ENCODE results near the gene CCSAP. TPM values are rescaled to one million over a fixed set of nuclear protein-coding genes. Genes with fewer than 3 reads are reported as not detected.

CCSAP gene
- total and polyA plus RNA-seq, 4 donors, result 1.6 to 11.1 (median 4.6) TPM

DNA sequence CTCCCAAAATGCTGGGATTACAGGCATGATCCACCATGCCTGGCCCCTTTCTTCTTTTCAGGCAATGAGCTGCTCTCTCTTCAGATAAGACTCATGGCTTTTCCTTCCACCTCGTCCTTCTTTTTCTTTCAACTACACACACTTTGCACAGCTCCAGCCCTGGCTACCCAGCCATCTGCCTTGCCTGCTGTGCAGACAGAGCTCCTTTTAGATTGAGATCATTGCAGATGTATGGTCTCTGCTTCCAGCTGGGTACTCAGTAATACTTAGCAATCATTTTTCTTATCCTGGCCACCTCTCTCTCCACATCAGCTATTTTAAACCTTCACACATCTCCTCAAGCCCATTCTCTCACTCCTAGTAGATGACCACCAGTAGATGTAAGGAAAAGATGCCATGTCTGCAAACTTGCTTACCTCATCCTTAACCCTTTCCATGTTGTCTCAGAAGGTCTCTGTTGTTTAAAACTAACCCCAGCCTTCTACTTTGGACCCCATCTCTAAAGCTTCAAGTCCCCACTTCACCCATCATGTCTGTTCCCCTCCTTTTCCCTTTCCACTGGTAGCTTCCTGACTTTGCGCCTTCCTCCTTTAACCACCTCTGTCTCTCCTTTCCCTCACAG, 64.6 kb downstream of the CCSAP start:
- WGBS, 2 donors, result 85 to 88% methylated on average over 2 of the region's 2 CpGs
- H3K27me3 ChIP-seq (ENCODE audit: control insufficient read depth in 3 of 3, insufficient read depth in 3 of 3, low read length in 2 of 3), result no peaks in the 10 kb centered on the region

DNA sequence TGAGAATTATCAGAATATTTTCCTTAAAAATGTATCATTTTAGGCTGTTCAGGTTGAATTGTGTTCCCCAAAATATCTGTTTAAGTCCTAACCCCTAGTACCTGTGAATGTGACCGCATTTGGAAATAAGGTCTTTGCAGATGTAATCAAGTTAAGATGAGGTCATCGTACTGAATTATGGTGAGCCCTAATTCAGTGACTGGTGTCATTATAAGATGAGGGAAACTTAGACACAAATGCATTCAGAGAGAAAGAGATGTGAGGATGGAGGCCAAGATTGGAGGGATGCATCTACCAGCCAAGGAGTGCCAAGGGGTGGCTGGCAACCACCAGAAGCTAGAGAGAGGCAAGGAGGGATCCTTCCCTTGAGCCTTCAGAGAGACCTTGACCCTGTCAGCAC, 67.8 kb downstream of the CCSAP start:
- 97 to 99% methylated on average over 2 of the region's 2 CpGs for WGBS, 2 donors
- Histone ChIP-seq H3K36me3 (ENCODE audit: control insufficient read depth in 4 of 4, insufficient read depth in 4 of 4, low read length in 4 of 4) (peaks cover 0 to 4% (median 3%) of the 10 kb centered on the region in 4 donors), H3K9me3 (ENCODE audit: control insufficient read depth in 4 of 4, insufficient read depth in 3 of 4, low read length in 3 of 4) (no peaks in the 10 kb centered on the region), H3K4me3 (no peak overlapping the region), H3K27me3 (ENCODE audit: control insufficient read depth in 3 of 3, insufficient read depth in 3 of 3, low read length in 2 of 3) (no peaks in the 10 kb centered on the region), H3K9ac (ENCODE audit: insufficient read depth in 1 of 2, low read length in 2 of 2) (no peak overlapping the region), H3K4me1 (ENCODE audit: control insufficient read depth in 5 of 5, insufficient read depth in 5 of 5, low read length in 5 of 5) (peaks cover 11 to 25% (median 19%) of the 10 kb centered on the region in 5 donors), H3K27ac (ENCODE audit: low read depth in 1 of 2, low read length in 1 of 2) (no peak overlapping the region)
- DNase-seq (no peak), ATAC-seq (ENCODE audit: insufficient read depth, low FRiP score) (no peak)
- TF ChIP-seq, protein P1, sequence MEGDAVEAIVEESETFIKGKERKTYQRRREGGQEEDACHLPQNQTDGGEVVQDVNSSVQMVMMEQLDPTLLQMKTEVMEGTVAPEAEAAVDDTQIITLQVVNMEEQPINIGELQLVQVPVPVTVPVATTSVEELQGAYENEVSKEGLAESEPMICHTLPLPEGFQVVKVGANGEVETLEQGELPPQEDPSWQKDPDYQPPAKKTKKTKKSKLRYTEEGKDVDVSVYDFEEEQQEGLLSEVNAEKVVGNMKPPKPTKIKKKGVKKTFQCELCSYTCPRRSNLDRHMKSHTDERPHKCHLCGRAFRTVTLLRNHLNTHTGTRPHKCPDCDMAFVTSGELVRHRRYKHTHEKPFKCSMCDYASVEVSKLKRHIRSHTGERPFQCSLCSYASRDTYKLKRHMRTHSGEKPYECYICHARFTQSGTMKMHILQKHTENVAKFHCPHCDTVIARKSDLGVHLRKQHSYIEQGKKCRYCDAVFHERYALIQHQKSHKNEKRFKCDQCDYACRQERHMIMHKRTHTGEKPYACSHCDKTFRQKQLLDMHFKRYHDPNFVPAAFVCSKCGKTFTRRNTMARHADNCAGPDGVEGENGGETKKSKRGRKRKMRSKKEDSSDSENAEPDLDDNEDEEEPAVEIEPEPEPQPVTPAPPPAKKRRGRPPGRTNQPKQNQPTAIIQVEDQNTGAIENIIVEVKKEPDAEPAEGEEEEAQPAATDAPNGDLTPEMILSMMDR (IDR thresholded peaks at IDR 0.05; ENCODE audit: control extremely low read depth, extremely low read depth), result no peak

More for the DNA sequence above, 64.6 kb downstream of the CCSAP start:
- Histone ChIP-seq H3K36me3 (ENCODE audit: control insufficient read depth in 4 of 4, insufficient read depth in 4 of 4, low read length in 4 of 4) (peaks cover 0 to 4% (median 3%) of the 10 kb centered on the region in 4 donors), H3K27ac (ENCODE audit: low read depth in 1 of 2, low read length in 1 of 2) (no peak overlapping the region), H3K9ac (ENCODE audit: insufficient read depth in 1 of 2, low read length in 2 of 2) (no peak overlapping the region), H3K4me3 (no peak overlapping the region), H3K9me3 (ENCODE audit: control insufficient read depth in 4 of 4, insufficient read depth in 3 of 4, low read length in 3 of 4) (no peaks in the 10 kb centered on the region), H3K4me1 (ENCODE audit: control insufficient read depth in 5 of 5, insufficient read depth in 5 of 5, low read length in 5 of 5) (peaks cover 0 to 14% (median 5%) of the 10 kb centered on the region in 5 donors)
- ATAC-seq (ENCODE audit: insufficient read depth, low FRiP score), result no peak
- TF ChIP-seq, protein P1 (IDR thresholded peaks at IDR 0.05; ENCODE audit: control extremely low read depth, extremely low read depth), result no peak
- no peak for DNase-seq

DNA sequence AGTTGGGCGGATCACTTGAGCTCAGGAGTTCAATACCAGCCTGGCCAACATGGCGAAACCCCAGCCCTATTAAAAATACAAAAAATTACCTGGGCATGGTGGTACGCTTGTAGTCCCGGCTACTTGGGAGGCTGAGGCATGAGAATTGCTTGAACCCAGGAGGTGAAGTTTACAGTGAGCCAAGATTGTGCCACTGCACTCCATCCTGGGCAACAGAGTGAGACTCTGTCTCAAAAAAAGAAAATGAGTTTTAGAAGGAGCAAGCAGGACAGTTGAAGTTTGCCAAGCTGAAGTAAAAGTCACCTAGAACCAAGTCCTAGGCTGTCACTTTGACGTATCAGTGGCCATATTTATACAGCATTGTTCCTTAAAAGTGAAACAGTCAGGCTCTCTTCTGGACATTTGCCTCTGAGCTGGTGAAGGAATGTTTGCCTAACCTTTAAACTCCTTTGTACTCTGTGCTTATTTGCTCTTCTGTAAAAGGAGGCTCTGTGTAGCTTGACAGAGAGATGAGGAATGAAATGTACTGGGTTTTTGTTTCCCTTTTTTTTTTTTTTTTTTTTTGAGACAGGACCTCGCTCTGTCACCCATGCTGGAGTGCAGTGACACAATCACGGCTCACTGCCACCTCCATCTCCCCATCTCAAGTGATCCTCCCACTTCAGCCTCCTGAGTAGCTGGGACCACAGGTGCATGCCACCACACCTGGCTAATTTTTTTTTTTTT, 69.2 kb downstream of the CCSAP start:
- TF ChIP-seq, protein P1 (IDR thresholded peaks at IDR 0.05; ENCODE audit: control extremely low read depth, extremely low read depth), result no peak
- DNase-seq (peak in 1 of 3 donors; percentile 22), ATAC-seq (ENCODE audit: insufficient read depth, low FRiP score) (no peak)
- peaks cover 0 to 4% (median 3%) of the 10 kb centered on the region in 4 donors for H3K36me3 ChIP-seq (ENCODE audit: control insufficient read depth in 4 of 4, insufficient read depth in 4 of 4, low read length in 4 of 4)
- peaks cover 11 to 19% (median 19%) of the 10 kb centered on the region in 5 donors for H3K4me1 ChIP-seq (ENCODE audit: control insufficient read depth in 5 of 5, insufficient read depth in 5 of 5, low read length in 5 of 5)
- 73 to 80% methylated on average over 7 of the region's 7 CpGs for WGBS, 2 donors
- H3K9me3 ChIP-seq (ENCODE audit: control insufficient read depth in 4 of 4, insufficient read depth in 3 of 4, low read length in 3 of 4), result no peaks in the 10 kb centered on the region
- no peak overlapping the region for H3K9ac ChIP-seq (ENCODE audit: insufficient read depth in 1 of 2, low read length in 2 of 2)
- H3K27ac ChIP-seq (ENCODE audit: low read depth in 1 of 2, low read length in 1 of 2), result no peak overlapping the region
- no peak overlapping the region for H3K4me3 ChIP-seq
- H3K27me3 ChIP-seq (ENCODE audit: control insufficient read depth in 3 of 3, insufficient read depth in 3 of 3, low read length in 2 of 3), result no peaks in the 10 kb centered on the region

Data from lung (tissue), 12 donors.